Renal pelvis (tissue), 4 donors: ENCODE measurements around the gene PARD6B. TPM values are rescaled to one million over a fixed set of nuclear protein-coding genes. Genes with fewer than 3 reads are reported as not detected.
"Not testable (repeated sequence)": the region's sequence is repeated elsewhere in the genome, so short reads cannot be mapped to it uniquely, and the experiment has no call there.

Source experiments
- DNase-seq: peaks from one replicate; pipeline ENCODE4 v3.0.0-alpha.2; 2013
- polyA plus RNA-seq, 3 donors: library from polyadenylated mRNA; unstranded; fragments of 120-200 nt; gene quantifications; one replicate each; pipeline ENCODE4 v1.2.1, GENCODE V29; 2013; ENCODE audit not compliant: insufficient read length in 3 of 3

PARD6B gene
- polyA plus RNA-seq, 3 donors = 17.0 to 26.2 (median 21.1) TPM

- peak; percentile 82 for DNase-seq
Measured at GRCh38 chr20:50794846-50795634, 63.7 kb downstream of the PARD6B start, which contains the start of gene BCAS4. Gene BCAS4, plus strand, starts transcription at chr20:50795061. Its CDS starts 23 bp downstream, at chr20:50795084.

GRCh38 chr20:50797142-50797541, 65.8 kb downstream of the PARD6B start:
- no peak for DNase-seq

GRCh38 chr20:50798650-50799049, 67.3 kb downstream of the PARD6B start:
- DNase-seq = no peak

- DNase-seq = no peak
Measured at GRCh38 chr20:50799176-50799889, 68.0 kb downstream of the PARD6B start.

GRCh38 chr20:50799890-50800550, 68.6 kb downstream of the PARD6B start:
- no peak for DNase-seq

- not testable (repeated sequence) for DNase-seq
Measured at GRCh38 chr20:50800986-50801746, 69.8 kb downstream of the PARD6B start.

GRCh38 chr20:50801747-50802125, 70.4 kb downstream of the PARD6B start:
- no peak for DNase-seq

- no peak for DNase-seq
Measured at GRCh38 chr20:50802289-50802688, 70.9 kb downstream of the PARD6B start.

GRCh38 chr20:50804437-50805348, 73.3 kb downstream of the PARD6B start:
- DNase-seq = no peak

- no peak for DNase-seq
Measured at GRCh38 chr20:50805349-50805684, 73.9 kb downstream of the PARD6B start.

GRCh38 chr20:50806126-50806768, 74.9 kb downstream of the PARD6B start:
- no peak for DNase-seq

Other genes with a start within 250 kb of the PARD6B start
- 10 to 100 TPM; 30.5 to 35.7 (median 32.2) TPM for gene PTPN1, start 221.2 kb upstream of the PARD6B start, polyA plus RNA-seq
- 1 to 10 TPM; 5.5 to 8.5 (median 8.0) TPM for gene RIPOR3, start 40.0 kb upstream of the PARD6B start, polyA plus RNA-seq
- gene BCAS4, start 63.5 kb downstream of the PARD6B start, polyA plus RNA-seq = 1 to 10 TPM; 4.7 to 6.2 (median 5.5) TPM
- 100 to 1,000 TPM; 120 to 123 (median 122) TPM for gene ADNP, start 199.9 kb downstream of the PARD6B start, polyA plus RNA-seq
- gene DPM1, start 227.0 kb downstream of the PARD6B start, polyA plus RNA-seq = 10 to 100 TPM; 55.8 to 60.6 (median 57.0) TPM
- gene MOCS3, start 227.2 kb downstream of the PARD6B start, polyA plus RNA-seq = 1 to 10 TPM; 4.9 to 5.2 (median 5.2) TPM